OCI-LY7 (cell line): ENCODE data around the gene BAHD1. TPM values are rescaled to one million over a fixed set of nuclear protein-coding genes. Genes with fewer than 3 reads are reported as not detected.

Experiments
- BruUV-seq: library from RNA; stranded (reverse); fragments of 400-500 nt; replicated peaks from 2 replicates; lab custom pipeline; 2021; lab: Mats Ljungman, UMichigan
- CTCF ChIA-PET: fragments of 300-600 bp; sonication (Branson Sonifier 250); formaldehyde crosslinking; loops from one replicate; lab custom pipeline; 2022; ENCODE audit warnings: antibody characterized with exemption; ENCODE audit not compliant: unreplicated experiment; lab: Charles Lee
- POLR2A ChIA-PET: fragments of 300-600 bp; sonication (Branson Sonifier 250); formaldehyde crosslinking; loops from one replicate; lab custom pipeline; 2022; ENCODE audit warnings: antibody characterized with exemption; lab: Charles Lee
- DNase-seq: peaks from one replicate; pipeline ENCODE4 v3.0.0-alpha.2; 2015; ENCODE audit warnings: low spot score
- H2AFZ ChIP-seq: fragments of 200-600 bp; sonication (generic), shearing (Covaris generic); 2 replicates; pipeline ENCODE4 v1.6.1; 2014; ENCODE audit warnings: mild to moderate bottlenecking, antibody characterized with exemption, low read length, moderate library complexity
- H3K27ac ChIP-seq: fragments of 200-600 bp; sonication (generic); 2 replicates; pipeline ENCODE4 v1.5.1; 2014; ENCODE audit warnings: mixed run types, low read depth, mild to moderate bottlenecking, moderate library complexity, low read length, inconsistent platforms; ENCODE audit not compliant: poor library complexity, severe bottlenecking
- H3K36me3 ChIP-seq: fragments of 200-600 bp; sonication (generic); 2 replicates; pipeline ENCODE4 v1.6.1; 2014; ENCODE audit warnings: mild to moderate bottlenecking, antibody characterized with exemption, low read length, moderate library complexity, mixed read lengths; ENCODE audit not compliant: insufficient read depth
- H3K4me1 ChIP-seq: fragments of 200-600 bp; sonication (generic); 2 replicates; pipeline ENCODE4 v1.5.1; 2014; ENCODE audit warnings: mild to moderate bottlenecking, low read length; ENCODE audit not compliant: insufficient read depth, poor library complexity, severe bottlenecking
- H3K4me2 ChIP-seq: fragments of 200-600 bp; sonication (generic); 2 replicates; pipeline ENCODE4 v1.6.1; 2014; ENCODE audit warnings: mild to moderate bottlenecking, low read length
- H3K4me3 ChIP-seq: fragments of 200-600 bp; sonication (generic); 2 replicates; pipeline ENCODE4 v1.5.1; 2014; ENCODE audit warnings: mild to moderate bottlenecking, low read depth, low read length; ENCODE audit not compliant: poor library complexity, severe bottlenecking
- H3K79me2 ChIP-seq: fragments of 200-600 bp; sonication (generic); 2 replicates; pipeline ENCODE4 v1.6.1; 2016; ENCODE audit warnings: low read depth, mild to moderate bottlenecking, low read length, moderate library complexity, mixed read lengths; ENCODE audit not compliant: insufficient read depth
- H3K9me2 ChIP-seq: fragments of 200-600 bp; sonication (generic); 2 replicates; pipeline ENCODE4 v1.6.1; 2016; ENCODE audit warnings: mild to moderate bottlenecking, low read length, mixed read lengths; ENCODE audit not compliant: insufficient read depth
- H3K9me3 ChIP-seq: fragments of 200-600 bp; sonication (generic); 2 replicates; pipeline ENCODE4 v1.6.1; 2014; ENCODE audit warnings: mild to moderate bottlenecking, mixed run types, low read length, mixed read lengths
- H4K20me1 ChIP-seq: fragments of 200-600 bp; sonication (generic); 2 replicates; pipeline ENCODE4 v1.6.1; 2014; ENCODE audit warnings: mild to moderate bottlenecking, antibody characterized with exemption, low read length, moderate library complexity, mixed read lengths; ENCODE audit not compliant: insufficient read depth
- EZH2phosphoT487 ChIP-seq: fragments of 200-600 bp; sonication (generic); IDR thresholded peaks from 2 replicates; pipeline ENCODE4 v1.6.1; 2018; ENCODE audit warnings: low read depth, borderline replicate concordance, mild to moderate bottlenecking, mixed run types, antibody characterized with exemption, low read length, moderate library complexity, mixed read lengths
- intact Hi-C: fragments of 100-400 bp; cut with micrococcal nuclease; formaldehyde crosslinking; loops from one replicate; pipeline ENCODE4 v1.10.0; 2022; ENCODE audit not compliant: unreplicated experiment
- total RNA-seq, 2 experiments: library from RNA; depleted of rRNA in 1 of 2; stranded (reverse); fragments of >200 nt in 1 of 2; shearing (Covaris generic) in 1 of 2; gene quantifications; 2 replicates each; pipeline ENCODE4 v1.2.3, GENCODE V29; 2014 to 2022
- TF ChIP-seq, protein P1 (sequence below): fragments of 200-600 bp; sonication (generic); conservative IDR thresholded peaks from 2 replicates; pipeline ENCODE4 v1.5.1; 2014; ENCODE audit warnings: mild to moderate bottlenecking, antibody characterized with exemption, low read length, moderate library complexity, mixed read lengths

BAHD1 gene
- total RNA-seq, 2 experiments from 2014 or later: 15.0 to 22.3 TPM

DNA sequence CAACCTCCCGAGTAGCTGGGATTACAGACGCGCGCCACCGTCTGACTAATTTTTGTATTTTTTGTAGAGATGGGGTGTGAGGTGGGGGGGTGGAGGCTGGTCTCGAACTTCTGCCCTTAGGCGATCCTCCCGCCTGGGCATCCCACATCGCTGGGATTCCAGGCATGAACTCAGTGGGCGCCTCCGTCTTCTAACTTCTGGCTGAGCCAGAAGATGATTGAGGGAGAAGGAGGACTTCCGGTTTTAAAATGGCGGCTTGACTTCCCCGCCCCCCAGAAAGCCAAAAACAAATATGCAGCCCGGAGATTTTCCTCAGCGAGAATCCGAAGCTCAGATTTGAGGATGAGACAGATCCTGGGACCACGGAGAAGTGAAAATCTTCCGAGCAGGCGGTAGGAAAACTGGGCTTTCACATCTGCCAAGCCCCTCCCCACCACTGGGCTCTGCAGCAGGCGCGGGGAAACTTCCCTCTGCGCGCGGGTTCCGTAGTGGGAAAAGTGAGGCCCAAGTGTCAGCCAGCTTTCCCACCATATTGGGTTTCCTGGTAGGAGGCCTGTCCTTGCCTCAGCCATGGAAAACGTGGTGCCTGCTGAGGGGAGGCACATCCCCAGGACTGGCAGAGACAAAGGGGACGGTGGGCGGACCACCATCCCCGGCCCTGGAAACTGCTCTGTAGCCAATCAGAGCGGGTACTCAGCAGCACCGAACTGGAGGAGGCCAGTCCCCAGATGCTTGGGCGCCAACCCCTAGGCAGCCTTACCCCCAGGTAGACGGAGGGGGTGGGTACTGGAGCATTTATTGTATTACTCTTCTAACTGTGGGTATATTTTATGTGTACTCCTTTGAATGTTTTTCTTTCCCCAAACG, 47.3 kb downstream of the BAHD1 start:
- TF ChIP-seq, protein P1, sequence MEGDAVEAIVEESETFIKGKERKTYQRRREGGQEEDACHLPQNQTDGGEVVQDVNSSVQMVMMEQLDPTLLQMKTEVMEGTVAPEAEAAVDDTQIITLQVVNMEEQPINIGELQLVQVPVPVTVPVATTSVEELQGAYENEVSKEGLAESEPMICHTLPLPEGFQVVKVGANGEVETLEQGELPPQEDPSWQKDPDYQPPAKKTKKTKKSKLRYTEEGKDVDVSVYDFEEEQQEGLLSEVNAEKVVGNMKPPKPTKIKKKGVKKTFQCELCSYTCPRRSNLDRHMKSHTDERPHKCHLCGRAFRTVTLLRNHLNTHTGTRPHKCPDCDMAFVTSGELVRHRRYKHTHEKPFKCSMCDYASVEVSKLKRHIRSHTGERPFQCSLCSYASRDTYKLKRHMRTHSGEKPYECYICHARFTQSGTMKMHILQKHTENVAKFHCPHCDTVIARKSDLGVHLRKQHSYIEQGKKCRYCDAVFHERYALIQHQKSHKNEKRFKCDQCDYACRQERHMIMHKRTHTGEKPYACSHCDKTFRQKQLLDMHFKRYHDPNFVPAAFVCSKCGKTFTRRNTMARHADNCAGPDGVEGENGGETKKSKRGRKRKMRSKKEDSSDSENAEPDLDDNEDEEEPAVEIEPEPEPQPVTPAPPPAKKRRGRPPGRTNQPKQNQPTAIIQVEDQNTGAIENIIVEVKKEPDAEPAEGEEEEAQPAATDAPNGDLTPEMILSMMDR: no peak
- no peak for TF ChIP-seq EZH2phosphoT487
- Histone ChIP-seq H3K9me3 (no peaks in the 10 kb centered on the region), H3K79me2 (no peaks in the 10 kb centered on the region), H3K36me3 (no peaks in the 10 kb centered on the region), H3K4me2 (no peak overlapping the region), H3K4me1 (no peaks in the 10 kb centered on the region), H3K4me3 (no peak overlapping the region), H3K9me2 (no peaks in the 10 kb centered on the region), H2AFZ (no peak overlapping the region), H3K27ac (no peak overlapping the region), H4K20me1 (no peaks in the 10 kb centered on the region)
- POLR2A ChIA-PET: interaction anchor here (0.7 kb wide), 2 partner anchors 28 to 416 kb away, joined by 3 to 4 read pairs; no protein-coding TSS in a partner anchor
- no TSS peak for BruUV-seq
- no peak for DNase-seq
- CTCF ChIA-PET: no interaction called here
- intact Hi-C loops: no loop called here

DNA sequence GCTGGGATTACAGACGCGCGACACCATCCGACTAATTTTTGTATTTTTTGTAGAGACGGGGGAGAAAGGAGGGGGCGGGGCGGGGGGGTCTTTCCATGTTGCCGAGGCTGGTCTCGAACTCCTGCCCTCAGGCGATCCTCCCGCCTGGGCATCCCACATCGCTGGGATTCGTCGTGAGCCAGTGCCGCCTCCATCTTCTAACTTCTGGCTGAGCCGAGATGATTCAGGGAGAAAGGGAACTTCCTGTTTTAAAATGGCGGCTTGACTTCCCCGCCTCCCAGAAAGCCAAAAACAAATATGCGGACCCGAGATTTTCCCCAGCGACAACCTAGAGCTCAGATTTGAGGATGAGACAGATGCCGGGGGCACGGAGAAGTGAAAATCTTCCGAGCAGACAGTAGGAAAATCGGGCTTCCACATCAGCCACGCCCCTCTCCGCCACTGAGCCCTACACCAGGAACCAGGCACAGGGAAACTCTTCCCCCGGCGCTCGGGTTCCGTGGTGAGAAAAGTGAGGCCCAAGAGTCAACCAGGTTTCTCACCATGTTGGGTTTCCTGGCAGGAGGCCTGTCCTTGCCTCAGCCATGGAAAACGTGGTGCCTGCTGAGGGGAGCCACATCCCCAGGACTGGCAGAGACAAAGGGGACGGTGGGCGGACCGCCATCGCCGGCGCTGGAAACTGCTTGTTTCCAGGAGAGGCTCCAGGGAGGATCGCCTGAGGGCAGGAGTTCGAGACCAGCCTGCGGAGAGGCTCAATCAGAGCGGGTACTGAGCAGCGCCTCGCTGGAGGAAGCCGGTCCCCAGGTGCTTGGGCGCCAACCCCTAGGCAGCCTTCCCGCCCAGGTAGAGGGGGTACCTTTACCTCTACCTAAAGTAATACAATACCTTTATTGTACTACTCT, 48.8 kb downstream of the BAHD1 start:
- ChIA-PET CTCF (no interaction called here), POLR2A (interaction anchor here (0.6 to 0.7 kb wide), 2 partner anchors 113 to 414 kb away, joined by 3 to 4 read pairs; no protein-coding TSS in a partner anchor)
- no peak overlapping the region for H3K27ac ChIP-seq
- intact Hi-C loops: no loop called here
- H3K4me2 ChIP-seq: no peak overlapping the region
- no peaks in the 10 kb centered on the region for H3K9me3 ChIP-seq
- no peaks in the 10 kb centered on the region for H4K20me1 ChIP-seq
- TF ChIP-seq EZH2phosphoT487: no peak
- no peak for DNase-seq
- H3K79me2 ChIP-seq: no peaks in the 10 kb centered on the region
- no peak overlapping the region for H2AFZ ChIP-seq
- H3K36me3 ChIP-seq: no peaks in the 10 kb centered on the region
- H3K4me1 ChIP-seq: no peaks in the 10 kb centered on the region
- H3K9me2 ChIP-seq: no peaks in the 10 kb centered on the region
- no peak overlapping the region for H3K4me3 ChIP-seq
- no TSS peak for BruUV-seq

- no peak for DNase-seq
- Histone ChIP-seq H3K36me3 (no peaks in the 10 kb centered on the region), H3K4me2 (no peak overlapping the region), H3K27ac (no peak overlapping the region), H3K4me3 (no peak overlapping the region), H3K79me2 (no peaks in the 10 kb centered on the region), H3K9me3 (no peaks in the 10 kb centered on the region), H3K9me2 (no peaks in the 10 kb centered on the region), H4K20me1 (no peaks in the 10 kb centered on the region), H3K4me1 (no peaks in the 10 kb centered on the region), H2AFZ (no peak overlapping the region)
- POLR2A ChIA-PET: no interaction called here
- intact Hi-C loops: no loop called here
- no TSS peak for BruUV-seq
- TF ChIP-seq EZH2phosphoT487: no peak
- TF ChIP-seq, protein P1: no peak
- CTCF ChIA-PET: no interaction called here
These were observed 52.5 kb downstream of the BAHD1 start for GRCh38 chr15:40493089-40493840.
